TTC549 (cell line): ENCODE measurements around the gene SYT5.
"Not testable (repeated sequence)": the region's sequence is repeated elsewhere in the genome, so short reads cannot be mapped to it uniquely, and the experiment has no call there.

ENCODE experiments used
- FAIRE-seq: peaks from 2 replicates; lab custom pipeline; 2012; peaks lifted over from hg19 to GRCh38; lab: Jason Lieb, UNC

The SYT5 gene

DNA sequence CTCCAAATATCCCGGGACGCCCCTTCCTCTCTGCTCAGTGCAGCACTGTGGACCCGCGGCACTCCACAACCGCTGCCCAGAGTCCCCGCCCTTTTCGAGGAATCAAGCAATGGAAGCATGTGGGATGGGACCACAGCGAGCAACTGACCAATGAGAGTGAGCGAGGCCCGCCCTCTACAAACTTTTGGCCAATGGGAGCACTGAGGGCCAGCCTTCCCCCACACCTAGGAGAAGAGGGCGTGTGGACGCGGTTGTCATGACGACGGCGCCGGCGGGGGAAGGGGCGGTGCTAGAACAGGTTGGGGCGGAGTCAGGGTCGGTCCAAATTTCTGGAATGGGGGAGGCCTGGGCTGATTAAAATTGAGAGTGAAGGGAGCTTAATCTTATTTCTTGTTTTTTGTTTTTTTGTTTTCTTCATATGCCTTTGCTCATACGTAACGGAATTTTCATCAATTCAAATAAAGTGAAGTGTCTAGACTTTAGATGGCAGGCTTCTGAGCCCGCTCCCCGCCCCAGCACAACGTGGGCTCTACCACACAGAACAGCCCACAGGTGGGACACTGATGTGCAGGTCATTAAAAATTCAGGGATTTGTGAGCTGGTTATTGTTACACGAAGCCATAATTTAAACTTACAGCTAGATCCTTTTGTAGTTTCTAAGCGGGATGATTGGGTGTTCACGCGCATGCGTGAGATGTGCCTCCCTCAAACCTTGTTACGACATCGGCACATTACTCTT lies 13.4 kb downstream of the SYT5 start, which contains the start of gene DNAAF3:
Gene DNAAF3, minus strand, starts transcription at position 84 of the 739 bp plus-strand sequence. CDS start 200 bp downstream, outside the sequence.
- FAIRE-seq: peak; percentile 96

- FAIRE-seq: peak; percentile 56
Observed at GRCh38 chr19:55165952-55166529, 14.0 kb downstream of the SYT5 start.

DNA sequence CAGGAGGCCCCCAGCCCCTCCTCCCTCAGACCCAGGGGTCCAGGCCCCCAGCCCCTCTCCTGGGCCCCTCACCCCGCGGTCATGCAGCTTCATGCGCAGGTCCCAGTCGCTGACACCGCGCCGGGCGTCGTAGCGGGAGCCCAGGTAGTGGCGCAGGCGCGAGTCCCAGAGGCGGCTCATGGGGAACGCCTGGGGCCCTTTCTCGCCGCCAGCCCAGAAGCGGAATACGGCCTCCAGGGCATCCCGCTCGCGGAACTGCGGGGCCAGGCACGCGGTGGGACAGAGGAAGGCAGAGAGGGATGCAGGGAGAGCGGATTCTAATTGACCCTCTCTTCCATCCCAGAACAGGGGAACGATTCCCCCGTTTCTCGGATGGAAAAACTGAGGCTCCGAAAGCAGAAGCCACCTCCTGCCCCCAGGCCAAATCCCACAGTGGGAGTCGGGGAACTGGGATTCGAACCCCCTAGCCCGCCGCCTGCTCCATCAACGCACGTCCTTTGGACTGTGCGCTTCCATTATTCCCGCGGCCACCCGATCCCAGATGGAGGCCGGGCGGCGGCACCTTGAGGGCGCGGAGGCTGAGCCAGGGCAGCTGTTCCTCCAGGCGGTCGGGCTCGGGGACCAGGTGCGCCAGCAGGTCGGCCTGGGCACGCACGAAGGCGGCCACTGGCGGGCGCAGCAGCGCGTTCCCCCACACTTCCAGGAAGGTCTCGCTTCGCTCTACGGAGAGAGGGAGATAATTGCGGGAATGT lies 18.3 kb downstream of the SYT5 start:
- FAIRE-seq: no peak

DNA sequence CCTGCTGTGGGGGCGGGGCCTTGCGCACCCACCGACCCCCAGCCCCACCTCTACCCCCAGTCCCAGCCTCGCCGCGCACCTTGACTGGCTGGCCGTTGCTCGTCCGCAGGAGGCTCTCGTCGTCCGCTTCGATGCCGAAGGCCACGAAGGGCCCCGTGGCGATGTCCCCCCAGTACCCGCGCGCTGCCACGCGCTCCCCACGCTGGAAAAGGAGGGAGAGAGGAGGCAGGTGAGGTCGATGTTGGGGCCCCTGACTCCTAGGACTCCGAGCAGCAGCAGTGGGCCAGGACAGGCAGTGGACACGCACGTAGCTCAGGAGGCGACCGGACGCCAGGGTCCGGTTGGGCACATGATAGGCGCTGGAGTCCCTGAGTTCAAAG lies 19.1 kb downstream of the SYT5 start:
- FAIRE-seq: no peak

GRCh38 chr19:55160128-55160985 lies 19.7 kb downstream of the SYT5 start:
- peak; percentile 50 for FAIRE-seq

- no peak for FAIRE-seq
Observed at GRCh38 chr19:55158848-55159749, 21.0 kb downstream of the SYT5 start.

- FAIRE-seq: no peak
Observed at GRCh38 chr19:55158423-55158822, 21.7 kb downstream of the SYT5 start.

DNA sequence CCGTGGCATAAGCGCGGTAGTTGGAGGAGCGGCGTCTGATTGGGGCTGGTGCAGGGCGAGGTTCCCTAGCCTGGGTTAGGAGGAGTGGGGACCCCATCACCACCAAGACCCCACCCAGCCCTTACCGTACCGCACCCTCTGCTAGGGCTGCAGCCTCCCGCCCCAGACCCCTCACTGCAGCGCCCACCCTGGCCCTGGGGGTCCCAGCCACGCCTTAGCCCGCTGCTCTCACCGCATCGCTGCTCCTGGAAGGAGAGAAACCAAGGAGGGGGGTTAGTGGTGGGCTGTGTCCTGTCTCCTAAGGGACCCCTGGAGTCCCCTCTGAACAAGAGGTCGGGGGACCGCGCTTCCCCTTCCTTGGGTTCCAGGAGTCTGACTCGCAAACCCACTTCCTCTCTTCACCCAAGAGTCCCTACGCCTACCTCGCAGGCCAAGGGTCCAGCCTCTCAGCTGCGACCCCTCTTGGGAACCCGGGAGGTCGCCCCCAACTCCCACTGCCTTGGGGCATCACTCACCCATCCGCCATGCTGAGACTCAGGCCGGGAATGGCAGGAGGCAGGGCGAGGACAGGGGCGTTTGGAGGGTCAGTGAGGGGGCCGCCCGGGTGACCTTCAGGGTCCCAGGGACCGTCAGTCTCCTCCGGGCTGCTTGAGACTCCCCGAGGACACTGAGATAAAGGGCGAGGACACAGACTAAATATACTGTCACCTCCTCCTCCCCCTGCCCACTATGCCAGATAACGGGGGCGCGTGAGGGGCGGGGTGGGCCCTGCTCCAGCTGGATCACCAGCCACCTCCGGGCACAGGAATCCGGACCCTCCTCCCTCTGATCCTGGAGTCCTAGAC lies 22.8 kb downstream of the SYT5 start, which contains the start of gene TNNI3:
Gene TNNI3, minus strand, starts transcription at position 669 of the 845 bp plus-strand sequence. Its CDS starts 143 bp downstream, at position 526.
- FAIRE-seq: no peak

DNA sequence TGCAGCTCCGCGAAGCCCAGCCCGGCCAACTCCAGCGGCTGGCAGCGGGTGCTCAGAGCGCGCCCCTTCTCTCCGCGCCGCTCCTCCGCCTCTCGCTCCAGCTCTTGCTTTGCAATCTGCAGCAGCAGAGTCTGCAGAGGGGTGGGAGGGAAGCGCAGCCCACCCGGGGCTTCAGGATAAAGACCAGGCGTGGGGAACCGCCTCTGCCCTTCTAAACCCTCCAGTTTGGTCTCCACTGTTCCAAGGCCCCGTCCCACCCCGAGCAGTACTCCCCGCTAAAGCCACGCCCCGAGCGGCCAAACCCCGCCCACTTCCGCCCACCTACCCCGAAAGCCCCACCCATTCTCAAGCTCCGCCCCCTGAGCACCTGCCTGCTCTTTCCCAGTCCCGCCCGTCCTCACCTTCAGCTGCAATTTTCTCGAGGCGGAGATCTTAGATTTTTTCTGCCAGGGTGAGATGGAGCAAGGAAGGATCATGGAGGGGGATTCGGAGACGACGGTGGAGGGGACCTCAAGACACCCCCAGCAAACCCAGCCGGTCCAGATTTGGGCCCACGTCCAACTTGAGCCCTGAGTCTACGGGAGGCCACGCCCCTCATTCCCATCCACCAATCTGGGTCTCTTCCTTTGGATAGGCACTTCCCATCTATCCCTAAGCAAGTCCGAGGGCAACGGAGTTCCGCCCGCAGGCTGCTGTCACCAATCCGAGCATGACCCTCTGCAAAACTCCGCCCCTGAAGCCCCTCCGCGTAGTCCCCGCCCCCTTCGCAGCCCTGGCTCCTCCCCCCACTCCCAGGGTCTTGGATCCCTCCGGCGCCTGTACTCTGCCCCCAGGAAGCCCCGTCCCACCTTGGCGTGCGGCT lies 23.7 kb downstream of the SYT5 start:
- no peak for FAIRE-seq

GRCh38 chr19:55155784-55156183 lies 24.3 kb downstream of the SYT5 start:
- not testable (repeated sequence) for FAIRE-seq

DNA sequence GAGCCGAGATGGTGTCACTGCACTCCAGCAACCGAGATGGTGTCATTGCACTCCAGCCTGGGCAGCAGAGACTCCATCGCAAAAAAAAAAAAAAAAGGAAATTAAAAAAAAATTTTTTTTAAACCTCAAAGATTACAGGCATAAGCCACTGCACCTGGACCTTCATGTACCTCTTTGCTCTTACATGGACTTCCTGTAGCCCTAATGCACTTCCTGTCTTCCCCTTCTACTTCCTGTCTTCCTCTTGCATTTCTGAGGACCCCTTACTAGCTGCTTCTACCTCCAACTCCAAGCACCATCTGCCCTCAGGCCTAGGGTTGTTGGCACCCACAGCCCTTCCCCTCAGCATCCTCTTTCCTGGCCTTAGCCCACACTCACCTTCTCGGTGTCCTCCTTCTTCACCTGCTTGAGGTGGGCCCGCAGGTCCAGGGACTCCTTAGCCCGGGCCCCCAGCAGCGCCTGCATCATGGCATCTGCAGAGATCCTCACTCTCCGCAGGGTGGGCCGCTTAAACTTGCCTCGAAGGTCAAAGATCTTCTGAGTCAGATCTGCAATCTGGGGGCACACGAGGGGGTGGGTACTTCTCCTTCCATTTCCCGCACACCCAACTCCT lies 26.3 kb downstream of the SYT5 start:
- FAIRE-seq: no peak

DNA sequence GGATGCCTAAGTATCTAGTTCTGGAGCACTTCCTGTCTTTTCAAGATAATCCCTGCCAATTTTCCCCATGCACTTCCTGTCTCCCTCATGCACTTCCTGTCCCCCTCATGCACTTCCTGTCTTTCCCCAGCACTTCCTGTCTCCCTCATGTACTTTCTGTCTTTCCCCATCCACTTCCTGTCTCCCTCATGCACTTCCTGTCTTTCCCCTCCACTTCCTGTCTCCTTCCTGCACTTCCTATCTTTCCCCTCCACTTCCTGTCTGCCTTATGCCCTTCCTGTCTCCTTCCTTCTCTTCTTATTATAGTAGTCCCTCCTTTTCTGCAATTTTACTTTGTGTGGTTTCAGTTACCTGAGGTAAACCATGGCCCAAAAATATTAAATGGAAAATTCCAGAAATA lies 28.1 kb downstream of the SYT5 start:
- no peak for FAIRE-seq

- FAIRE-seq: no peak
Observed at GRCh38 chr19:55149078-55150003, 30.7 kb downstream of the SYT5 start, which contains the start of gene TNNT1. TSS of gene TNNT1 (minus strand) at chr19:55149206. CDS start at chr19:55147157, 2,049 bp downstream.

DNA sequence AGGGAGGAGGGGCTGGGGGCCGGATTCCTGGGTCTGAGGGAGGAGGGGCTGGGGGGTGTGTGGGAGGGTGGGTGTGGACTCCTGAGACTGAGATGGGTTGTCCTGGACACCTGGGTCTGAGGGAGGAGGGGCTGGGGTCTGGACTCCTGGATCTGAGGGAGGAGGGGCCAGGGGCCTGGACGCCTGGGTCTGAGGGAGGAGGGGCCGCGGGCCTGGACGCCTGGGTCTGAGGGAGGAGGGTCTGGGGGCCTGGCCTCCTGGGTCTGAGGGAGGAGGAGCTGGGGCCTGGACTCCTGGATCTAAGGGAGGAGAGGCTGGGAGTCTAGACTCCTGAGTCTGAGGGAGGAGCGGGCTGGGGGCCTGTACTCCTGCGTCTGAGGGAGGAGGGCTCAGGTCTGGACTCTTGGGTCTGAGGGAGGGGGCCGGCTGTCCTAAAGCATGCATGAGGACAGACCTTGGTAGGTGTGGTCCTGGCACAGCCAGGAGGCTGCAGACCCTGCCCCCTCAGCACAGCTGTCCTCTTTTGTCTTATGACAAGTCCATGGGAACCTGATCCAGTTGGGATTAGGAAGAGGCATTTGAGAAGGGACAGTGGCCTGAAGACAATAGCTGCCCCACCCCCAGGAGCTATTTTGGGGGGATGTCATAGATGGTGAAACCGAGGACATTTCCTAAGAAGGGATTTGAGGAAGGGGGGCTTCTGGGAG lies 32.4 kb downstream of the SYT5 start:
- no peak for FAIRE-seq

- no peak for FAIRE-seq
Observed at GRCh38 chr19:55146705-55147273, 33.3 kb downstream of the SYT5 start.

DNA sequence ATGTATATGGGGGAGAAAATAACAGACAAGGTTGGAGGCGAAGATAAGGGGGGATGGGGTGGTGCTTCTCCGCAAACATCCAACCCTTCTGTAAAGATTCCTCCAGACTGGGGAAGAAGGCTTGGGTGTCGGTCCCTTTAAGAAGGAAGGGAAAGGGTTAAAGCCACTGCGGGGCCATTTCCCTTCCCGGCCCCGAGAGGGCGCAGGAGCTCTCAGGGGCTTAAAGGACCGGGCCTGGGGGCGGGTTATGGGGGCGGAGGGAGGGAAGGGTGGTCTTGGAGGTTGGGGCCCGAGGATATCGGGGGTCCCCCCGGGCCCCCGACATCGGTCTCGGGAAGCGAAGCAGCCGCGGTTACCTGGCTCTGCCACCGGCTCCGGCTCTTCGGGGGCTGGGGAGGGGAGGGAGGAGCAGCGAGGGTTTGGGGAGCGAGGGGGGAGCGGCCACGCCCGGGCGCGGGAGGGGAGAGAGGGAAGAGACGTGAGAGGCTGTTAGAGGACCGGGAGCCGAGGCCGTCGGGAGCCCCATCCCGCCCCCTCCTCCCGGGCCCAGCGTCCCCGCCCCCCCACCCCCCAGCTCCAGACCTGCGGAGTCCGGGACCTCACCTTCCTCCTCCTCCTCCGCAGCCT lies 33.9 kb downstream of the SYT5 start:
- no peak for FAIRE-seq
